HCT116 (cell line): Measurements from ENCODE around the gene GP9. TPM values are rescaled to one million over a fixed set of nuclear protein-coding genes. Genes with fewer than 3 reads are reported as not detected.

Experiments used
- ATAC-seq: fragments of 200-7000 bp; cut with Tn5 transposase; 2 replicates; pipeline ENCODE4 v1.9.1; 2020; ENCODE audit warnings: mild to moderate bottlenecking, moderate library complexity
- BruUV-seq: library from RNA; stranded (reverse); fragments of 400-500 nt; replicated peaks from 2 replicates; lab custom pipeline; 2021; lab: Mats Ljungman, UMichigan
- CTCF ChIA-PET: fragments of 300-600 bp; sonication (Branson Sonifier 250); formaldehyde crosslinking; loops from one replicate; lab custom pipeline; 2021; ENCODE audit warnings: antibody characterized with exemption; lab: Charles Lee
- POLR2A ChIA-PET: fragments of 300-600, 350-600 bp; sonication (Branson Sonifier 250); formaldehyde crosslinking; loops from one replicate; lab custom pipeline; 2021; ENCODE audit warnings: antibody characterized with exemption; lab: Charles Lee
- RAD21 ChIA-PET, 2 experiments: fragments of 300-600 bp; sonication (Branson Sonifier 250); formaldehyde crosslinking; loops; one replicate each; lab custom pipeline; 2023; ENCODE audit warnings: low total read pairs in 2 of 2; ENCODE audit not compliant: uncharacterized antibody in 2 of 2, unreplicated experiment in 2 of 2, low non-redundant PET in 1 of 2; lab: Charles Lee
- DNase-seq: peaks from one replicate; pipeline ENCODE4 v3.0.0-alpha.2; 2010; ENCODE audit warnings: low read depth, low spot score
- H2AFZ ChIP-seq: fragments of 200-600 bp; shearing (Covaris generic), sonication (generic); 2 replicates; pipeline ENCODE4 v1.6.1; 2017; ENCODE audit warnings: low read depth, mixed run types, mixed read lengths, antibody characterized with exemption, low read length; ENCODE audit not compliant: poor library complexity, severe bottlenecking
- H3K27ac ChIP-seq: 2 replicates; pipeline ENCODE4 v1.5.1; 2012; ENCODE audit warnings: low read depth, low read length
- H3K27me3 ChIP-seq: fragments of 200-600 bp; sonication (generic); 2 replicates; pipeline ENCODE4 v1.6.1; 2016; ENCODE audit warnings: mixed run types, low read length, mixed read lengths; ENCODE audit not compliant: insufficient read depth
- H3K36me3 ChIP-seq, 2 experiments: fragments of 200-500 bp in 1 of 2; fragments of 200-600 bp in 1 of 2; sonication (Bioruptor generic) in 1 of 2; sonication (generic) in 1 of 2; 2 replicates each; pipeline versions ENCODE4 v1.5.1 to v1.6.1; 2014 to 2016; ENCODE audit warnings: low read length in 2 of 2, inconsistent platforms in 1 of 2, mixed read lengths in 1 of 2, mixed run types in 1 of 2; ENCODE audit not compliant: insufficient read depth in 2 of 2, control insufficient read depth in 1 of 2
- H3K4me1 ChIP-seq, 2 experiments: fragments of 200-600 bp in 1 of 2; sonication (generic) in 1 of 2; 2 replicates each; pipeline versions ENCODE4 v1.5.1 to v1.6.1; 2012 to 2017; ENCODE audit warnings: low read length in 2 of 2, inconsistent platforms in 1 of 2, mild to moderate bottlenecking in 1 of 2, mixed read lengths in 1 of 2, mixed run types in 1 of 2, moderate library complexity in 1 of 2; ENCODE audit not compliant: insufficient read depth in 2 of 2, control insufficient read depth in 1 of 2
- H3K4me2 ChIP-seq: fragments of 200-600 bp; sonication (generic); 2 replicates; pipeline ENCODE4 v1.6.1; 2017; ENCODE audit warnings: mixed run types, low read length, mixed read lengths
- H3K4me3 ChIP-seq, 2 experiments: fragments of 200-600 bp in 1 of 2; sonication (generic) in 1 of 2; replicated peaks in 1 of 2; 2 replicates each; pipeline ENCODE4 v1.5.1; 2011 to 2016; ENCODE audit warnings: low read length in 2 of 2, control low read depth in 1 of 2, low read depth in 1 of 2, mild to moderate bottlenecking in 1 of 2, mixed read lengths in 1 of 2, mixed run types in 1 of 2
- H3K79me2 ChIP-seq: fragments of 200-600 bp; sonication (generic); 2 replicates; pipeline ENCODE4 v1.6.1; 2017; ENCODE audit warnings: mild to moderate bottlenecking, mixed run types, low read length, moderate library complexity, mixed read lengths; ENCODE audit not compliant: insufficient read depth
- H3K9ac ChIP-seq: fragments of 200-600 bp; sonication (generic); 2 replicates; pipeline ENCODE4 v1.6.1; 2016; ENCODE audit warnings: low read length, mixed read lengths
- H3K9me2 ChIP-seq: fragments of 200-600 bp; sonication (generic), shearing (Covaris generic); 2 replicates; pipeline ENCODE4 v1.6.1; 2017; ENCODE audit warnings: mixed run types, mild to moderate bottlenecking, moderate library complexity; ENCODE audit not compliant: insufficient read depth
- H3K9me3 ChIP-seq, 2 experiments: fragments of 200-500 bp in 1 of 2; fragments of 200-600 bp in 1 of 2; sonication (Bioruptor generic) in 1 of 2; sonication (generic) in 1 of 2; 2 replicates each; pipeline ENCODE4 v1.6.1; 2014 to 2017; ENCODE audit warnings: low read length in 2 of 2, mixed read lengths in 2 of 2, inconsistent platforms in 1 of 2, low read depth in 1 of 2, mild to moderate bottlenecking in 1 of 2, mixed run types in 1 of 2, moderate library complexity in 1 of 2; ENCODE audit not compliant: control insufficient read depth in 1 of 2, insufficient read depth in 1 of 2
- H4K20me1 ChIP-seq: fragments of 200-600 bp; sonication (generic), shearing (Covaris generic); 2 replicates; pipeline ENCODE4 v1.6.1; 2017; ENCODE audit warnings: mixed run types, mild to moderate bottlenecking, moderate library complexity; ENCODE audit not compliant: insufficient read depth
- CBX3 ChIP-seq: IDR thresholded peaks from 2 replicates; pipeline ENCODE4 v1.6.1; 2012; ENCODE audit warnings: low read depth
- ELF1 ChIP-seq: IDR thresholded peaks from 2 replicates; pipeline ENCODE4 v1.6.1; 2012; ENCODE audit warnings: low read depth, borderline replicate concordance
- EZH2 ChIP-seq: fragments of 200-600 bp; sonication (generic); IDR thresholded peaks from 2 replicates; pipeline ENCODE4 v1.6.1; 2017; ENCODE audit warnings: antibody characterized with exemption, mixed run types
- EZH2phosphoT487 ChIP-seq: fragments of 200-600 bp; IDR thresholded peaks from 2 replicates; pipeline ENCODE4 v1.6.1; 2018; ENCODE audit warnings: antibody characterized with exemption, borderline replicate concordance
- POLR2A ChIP-seq: IDR thresholded peaks from 2 replicates; pipeline ENCODE4 v1.7.0; 2011; ENCODE audit warnings: borderline replicate concordance; ENCODE audit not compliant: insufficient read depth, insufficient read length; ENCODE audit errors: extremely low read depth
- SP1 ChIP-seq: IDR thresholded peaks from 2 replicates; pipeline ENCODE4 v1.6.1; 2012; ENCODE audit warnings: low read depth
- YY1 ChIP-seq: IDR thresholded peaks from 2 replicates; pipeline ENCODE4 v1.6.1; 2011; ENCODE audit warnings: low read length, low read depth, moderate library complexity, mild to moderate bottlenecking; ENCODE audit not compliant: insufficient replicate concordance; ENCODE audit errors: extremely low read depth
- ZFX ChIP-seq: fragments of 450-650 bp; IDR thresholded peaks from 2 replicates; pipeline ENCODE4 v1.6.1; 2017
- intact Hi-C: fragments of 100-400 bp; cut with micrococcal nuclease; formaldehyde crosslinking; loops from 2 replicates; pipeline ENCODE4 v1.10.0; 2022
- total RNA-seq: library from RNA; stranded (reverse); gene quantifications from one replicate; pipeline ENCODE4 v1.2.1, GENCODE V29; 2021; ENCODE audit not compliant: unreplicated experiment
- TF ChIP-seq, protein P1 (sequence below): IDR thresholded peaks from 2 replicates; pipeline ENCODE4 v1.6.1; 2012; ENCODE audit warnings: low read depth

The GP9 gene
- total RNA-seq, 1 experiment from 2014 or later: not detected

GRCh38 chr3:129021140-129021551 is 39.4 kb upstream of the GP9 start:
- BruUV-seq: no TSS peak
- H3K4me3 ChIP-seq: no peak overlapping the region
- H3K79me2 ChIP-seq: no peaks in the 10 kb centered on the region
- no peak for DNase-seq
- no peak for TF ChIP-seq EZH2phosphoT487
- TF ChIP-seq ELF1: no peak
- TF ChIP-seq CBX3: no peak
- TF ChIP-seq YY1: no peak
- no peak for TF ChIP-seq ZFX
- no peak for TF ChIP-seq EZH2
- TF ChIP-seq, protein P1, sequence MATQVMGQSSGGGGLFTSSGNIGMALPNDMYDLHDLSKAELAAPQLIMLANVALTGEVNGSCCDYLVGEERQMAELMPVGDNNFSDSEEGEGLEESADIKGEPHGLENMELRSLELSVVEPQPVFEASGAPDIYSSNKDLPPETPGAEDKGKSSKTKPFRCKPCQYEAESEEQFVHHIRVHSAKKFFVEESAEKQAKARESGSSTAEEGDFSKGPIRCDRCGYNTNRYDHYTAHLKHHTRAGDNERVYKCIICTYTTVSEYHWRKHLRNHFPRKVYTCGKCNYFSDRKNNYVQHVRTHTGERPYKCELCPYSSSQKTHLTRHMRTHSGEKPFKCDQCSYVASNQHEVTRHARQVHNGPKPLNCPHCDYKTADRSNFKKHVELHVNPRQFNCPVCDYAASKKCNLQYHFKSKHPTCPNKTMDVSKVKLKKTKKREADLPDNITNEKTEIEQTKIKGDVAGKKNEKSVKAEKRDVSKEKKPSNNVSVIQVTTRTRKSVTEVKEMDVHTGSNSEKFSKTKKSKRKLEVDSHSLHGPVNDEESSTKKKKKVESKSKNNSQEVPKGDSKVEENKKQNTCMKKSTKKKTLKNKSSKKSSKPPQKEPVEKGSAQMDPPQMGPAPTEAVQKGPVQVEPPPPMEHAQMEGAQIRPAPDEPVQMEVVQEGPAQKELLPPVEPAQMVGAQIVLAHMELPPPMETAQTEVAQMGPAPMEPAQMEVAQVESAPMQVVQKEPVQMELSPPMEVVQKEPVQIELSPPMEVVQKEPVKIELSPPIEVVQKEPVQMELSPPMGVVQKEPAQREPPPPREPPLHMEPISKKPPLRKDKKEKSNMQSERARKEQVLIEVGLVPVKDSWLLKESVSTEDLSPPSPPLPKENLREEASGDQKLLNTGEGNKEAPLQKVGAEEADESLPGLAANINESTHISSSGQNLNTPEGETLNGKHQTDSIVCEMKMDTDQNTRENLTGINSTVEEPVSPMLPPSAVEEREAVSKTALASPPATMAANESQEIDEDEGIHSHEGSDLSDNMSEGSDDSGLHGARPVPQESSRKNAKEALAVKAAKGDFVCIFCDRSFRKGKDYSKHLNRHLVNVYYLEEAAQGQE: no peak
- no peak for TF ChIP-seq POLR2A
- no peak for TF ChIP-seq SP1
- TF ChIP-seq, all 23 proteins: peak for 0
- Histone ChIP-seq H4K20me1 (no peaks in the 10 kb centered on the region), H3K27ac (no peak overlapping the region), H3K9me2 (no peaks in the 10 kb centered on the region), H3K4me1 (peaks cover 17 to 27% of the 10 kb centered on the region in 2 experiments), H3K9me3 (no peaks in the 10 kb centered on the region), H3K27me3 (no peaks in the 10 kb centered on the region), H3K36me3 (no peaks in the 10 kb centered on the region), H2AFZ (no peak overlapping the region), H3K9ac (no peak overlapping the region), H3K4me2 (peak overlapping the region; percentile 29)
- ChIA-PET RAD21 (no interaction called here), POLR2A (no interaction called here), CTCF (no interaction called here)
- ATAC-seq: no peak
- intact Hi-C loops: loop anchor here (10.0 kb wide), 1 partner anchor 224 kb away; the partner anchor contains the start of gene COPG1
